Measurements from ENCODE around the gene F10. TPM values are rescaled to one million over a fixed set of nuclear protein-coding genes. Genes with fewer than 3 reads are reported as not detected.

The F10 gene
- total and polyA plus RNA-seq, 2 of the 13 experiments (the other 11 are each of a cell fraction or from before 2014, with no cell fraction given): 58.4 to 237 TPM

DNA sequence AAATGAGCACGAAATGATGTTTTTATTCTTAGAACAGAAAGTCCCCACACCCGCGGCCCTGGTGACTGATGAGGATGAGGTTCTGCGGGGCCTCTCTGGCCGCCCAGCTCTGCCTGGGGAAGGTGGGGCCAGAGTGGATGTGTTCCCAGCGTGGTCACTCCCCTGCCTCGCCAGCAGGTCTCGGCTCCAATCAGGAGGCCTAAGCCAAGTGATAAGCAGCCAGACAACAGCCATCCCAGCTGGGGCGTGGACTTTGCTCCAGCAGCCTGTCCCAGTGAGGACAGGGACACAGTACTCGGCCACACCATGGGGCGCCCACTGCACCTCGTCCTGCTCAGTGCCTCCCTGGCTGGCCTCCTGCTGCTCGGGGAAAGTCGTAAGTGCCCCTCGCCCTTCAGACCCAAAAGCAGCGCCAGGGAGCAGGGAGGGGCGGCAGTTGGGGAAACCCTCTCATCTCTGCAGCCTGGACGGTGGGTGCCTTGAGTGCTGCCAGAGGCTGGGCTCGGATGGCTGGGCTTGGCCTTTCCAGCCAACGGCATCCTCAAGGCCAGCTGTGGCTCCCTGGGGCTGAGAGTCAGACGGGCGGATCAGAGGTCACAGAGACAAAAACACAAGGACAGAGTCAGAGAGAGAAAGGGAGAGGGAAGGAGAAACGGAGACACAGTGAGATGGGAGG lies at the start of gene F10 (continued):
- no peak for TF ChIP-seq MLXIP (CRISPR knock-in tag; IDR thresholded peaks at IDR 0.05; ENCODE audit: borderline replicate concordance)
- TF ChIP-seq HCFC1 (IDR thresholded peaks at IDR 0.05; ENCODE audit: low read depth, low read length): no peak
- TF ChIP-seq NAIF1 (CRISPR knock-in tag; IDR thresholded peaks at IDR 0.05; ENCODE audit: borderline replicate concordance): no peak
- TF ChIP-seq ZNF333 (CRISPR knock-in tag; IDR thresholded peaks at IDR 0.05; ENCODE audit: borderline replicate concordance): no peak
- TF ChIP-seq SIN3A (IDR thresholded peaks at IDR 0.05; ENCODE audit: borderline replicate concordance, low read depth, low read length): peak; percentile 80; the same call in 1 of the 2 replicates
- no peak for TF ChIP-seq MAFG (CRISPR knock-in tag; IDR thresholded peaks at IDR 0.05)
- TF ChIP-seq ATRX (CRISPR knock-in tag; IDR thresholded peaks at IDR 0.05; ENCODE audit: borderline replicate concordance): no peak
- TF ChIP-seq, protein P1, sequence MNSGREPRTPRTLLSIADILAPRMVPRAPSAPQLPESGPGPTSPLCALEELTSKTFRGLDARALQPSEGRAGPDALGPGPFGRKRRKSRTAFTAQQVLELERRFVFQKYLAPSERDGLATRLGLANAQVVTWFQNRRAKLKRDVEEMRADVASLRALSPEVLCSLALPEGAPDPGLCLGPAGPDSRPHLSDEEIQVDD (CRISPR knock-in tag; IDR thresholded peaks at IDR 0.05; ENCODE audit: borderline replicate concordance): no peak; the same call in 1 of the 2 replicates
- no peak for TF ChIP-seq HNRNPH1 (optimal IDR thresholded peaks at IDR 0.05; ENCODE audit: low read depth, low read length)
- 0 out of 2 replicates have a peak, but pooled peaks have one; percentile 56 for TF ChIP-seq ZNF546 (CRISPR knock-in tag; conservative IDR thresholded peaks at IDR 0.05)
- TF ChIP-seq, protein P2, sequence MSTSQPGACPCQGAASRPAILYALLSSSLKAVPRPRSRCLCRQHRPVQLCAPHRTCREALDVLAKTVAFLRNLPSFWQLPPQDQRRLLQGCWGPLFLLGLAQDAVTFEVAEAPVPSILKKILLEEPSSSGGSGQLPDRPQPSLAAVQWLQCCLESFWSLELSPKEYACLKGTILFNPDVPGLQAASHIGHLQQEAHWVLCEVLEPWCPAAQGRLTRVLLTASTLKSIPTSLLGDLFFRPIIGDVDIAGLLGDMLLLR (CRISPR knock-in tag; IDR thresholded peaks at IDR 0.05): 0 out of 2 replicates have a peak, but pooled peaks have one; percentile 51
- TF ChIP-seq ZNF782 (CRISPR knock-in tag; IDR thresholded peaks at IDR 0.05; ENCODE audit: borderline replicate concordance): peak; percentile 77; the same call in 1 of the 2 replicates
- TF ChIP-seq HNF1B (CRISPR knock-in tag; IDR thresholded peaks at IDR 0.05): peak; percentile 97
- no peak for TF ChIP-seq ZNF235 (CRISPR knock-in tag; IDR thresholded peaks at IDR 0.05; ENCODE audit: borderline replicate concordance)
- TF ChIP-seq ZFP36 (IDR thresholded peaks at IDR 0.05; ENCODE audit: borderline replicate concordance, low read depth, low read length, partially characterized antibody): no peak
- no peak for TF ChIP-seq IKZF1 (IDR thresholded peaks at IDR 0.05)
- TF ChIP-seq, protein P3, sequence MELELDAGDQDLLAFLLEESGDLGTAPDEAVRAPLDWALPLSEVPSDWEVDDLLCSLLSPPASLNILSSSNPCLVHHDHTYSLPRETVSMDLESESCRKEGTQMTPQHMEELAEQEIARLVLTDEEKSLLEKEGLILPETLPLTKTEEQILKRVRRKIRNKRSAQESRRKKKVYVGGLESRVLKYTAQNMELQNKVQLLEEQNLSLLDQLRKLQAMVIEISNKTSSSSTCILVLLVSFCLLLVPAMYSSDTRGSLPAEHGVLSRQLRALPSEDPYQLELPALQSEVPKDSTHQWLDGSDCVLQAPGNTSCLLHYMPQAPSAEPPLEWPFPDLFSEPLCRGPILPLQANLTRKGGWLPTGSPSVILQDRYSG (CRISPR knock-in tag; IDR thresholded peaks at IDR 0.05): no peak
- peak; percentile 85 for TF ChIP-seq HDAC1 (CRISPR knock-in tag; IDR thresholded peaks at IDR 0.05)
- no peak for TF ChIP-seq BHLHE40 (IDR thresholded peaks at IDR 0.05; ENCODE audit: low read length)
- TF ChIP-seq, protein P4, sequence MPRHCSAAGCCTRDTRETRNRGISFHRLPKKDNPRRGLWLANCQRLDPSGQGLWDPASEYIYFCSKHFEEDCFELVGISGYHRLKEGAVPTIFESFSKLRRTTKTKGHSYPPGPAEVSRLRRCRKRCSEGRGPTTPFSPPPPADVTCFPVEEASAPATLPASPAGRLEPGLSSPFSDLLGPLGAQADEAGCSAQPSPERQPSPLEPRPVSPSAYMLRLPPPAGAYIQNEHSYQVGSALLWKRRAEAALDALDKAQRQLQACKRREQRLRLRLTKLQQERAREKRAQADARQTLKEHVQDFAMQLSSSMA (CRISPR knock-in tag; IDR thresholded peaks at IDR 0.05): 0 out of 2 replicates have a peak, but pooled peaks have one; percentile 22
- peak; percentile 98 for TF ChIP-seq TARDBP (CRISPR knock-in tag; IDR thresholded peaks at IDR 0.05)
- peak; percentile 97 for TF ChIP-seq ZNF350 (CRISPR knock-in tag; IDR thresholded peaks at IDR 0.05; ENCODE audit: borderline replicate concordance, low read depth)
- TF ChIP-seq ZNF564 (CRISPR knock-in tag; IDR thresholded peaks at IDR 0.05): peak; percentile 86
